Activated B cell treated with CpG ODN at 0.5 μM for 24 hours (primary cell): ENCODE results near the gene DUS3L. TPM values are rescaled to one million over a fixed set of nuclear protein-coding genes. Genes with fewer than 3 reads are reported as not detected.

Experiments used
- ATAC-seq: fragments of 200-7000 bp; cut with Tn5 transposase; one replicate; pipeline ENCODE4 v1.10.0; 2021; ENCODE audit warnings: low read depth, mild to moderate bottlenecking, moderate library complexity
- CTCF ChIA-PET: fragments of 350-600 bp; sonication (Branson Sonifier 250); formaldehyde crosslinking; loops from one replicate; lab custom pipeline; 2021; ENCODE audit warnings: antibody characterized with exemption; lab: Charles Lee
- POLR2A ChIA-PET: fragments of 350-600 bp; sonication (Branson Sonifier 250); formaldehyde crosslinking; loops from one replicate; lab custom pipeline; 2021; ENCODE audit warnings: antibody characterized with exemption; lab: Charles Lee
- DNase-seq: peaks from one replicate; pipeline ENCODE4 v3.0.0; 2022
- H3K27ac Mint-ChIP-seq: one replicate; pipeline ENCODE4 v1.8.0; 2020; ENCODE audit warnings: mixed read lengths
- H3K27me3 Mint-ChIP-seq: one replicate; pipeline ENCODE4 v1.8.0; 2021; ENCODE audit warnings: mixed read lengths
- H3K36me3 Mint-ChIP-seq: one replicate; pipeline ENCODE4 v1.8.0; 2021; ENCODE audit warnings: low read depth, mixed read lengths
- H3K4me1 Mint-ChIP-seq: one replicate; pipeline ENCODE4 v1.8.0; 2021; ENCODE audit warnings: mixed read lengths
- H3K4me3 Mint-ChIP-seq: one replicate; pipeline ENCODE4 v1.8.0; 2020; ENCODE audit warnings: mild to moderate bottlenecking, mixed read lengths
- H3K9me3 Mint-ChIP-seq: one replicate; pipeline ENCODE4 v1.8.0; 2020; ENCODE audit warnings: mixed read lengths
- CTCF ChIP-seq: fragments of 200-600 bp; IDR thresholded peaks from one replicate; pipeline ENCODE4 v1.8.0; 2022; ENCODE audit warnings: antibody characterized with exemption, mild to moderate bottlenecking
- intact Hi-C: fragments of 100-400 bp; cut with micrococcal nuclease; formaldehyde crosslinking; loops from one replicate; pipeline ENCODE4 v1.15.1; 2024
- total RNA-seq: library from RNA; stranded (reverse); gene quantifications from 2 replicates; pipeline ENCODE4 v1.2.3, GENCODE V29; 2022

DUS3L gene
- total RNA-seq, 1 donor from 2014 or later = 89.1 TPM

- Mint-ChIP-seq H3K4me1 (peaks cover 18% of the 10 kb centered on the region), H3K27ac (no peak overlapping the region), H3K27me3 (peaks cover 13% of the 10 kb centered on the region), H3K9me3 (no peaks in the 10 kb centered on the region), H3K36me3 (peaks cover 2% of the 10 kb centered on the region), H3K4me3 (peak overlapping the region; percentile 85)
- POLR2A ChIA-PET = interaction anchor here (0.5 to 3.6 kb wide), 7 partner anchors 25 to 206 kb away, joined by 3 to 34 read pairs (median 9); partner anchors contain the start of genes CATSPERD, DUS3L, LONP1 and NDUFA11
- intact Hi-C loops = loop anchor here (1.0 to 2.0 kb wide), 5 partner anchors 25 to 138 kb away; partner anchors contain the start of genes CATSPERD, LONP1, NDUFA11 and RPL36
- ATAC-seq (no peak), DNase-seq (no peak)
- CTCF ChIA-PET = interaction anchor here (1.9 kb wide), 1 partner anchor 25 kb away, joined by 9 read pairs; the partner anchor contains the start of gene NRTN
- TF ChIP-seq CTCF = no peak
Measured at GRCh38 chr19:5828661-5829566, 38.0 kb upstream of the DUS3L start.

GRCh38 chr19:5827891-5828660 is 37.1 kb upstream of the DUS3L start:
- Mint-ChIP-seq H3K4me1 (peaks cover 18% of the 10 kb centered on the region), H3K27ac (peak overlapping the region; percentile 75), H3K36me3 (peaks cover 2% of the 10 kb centered on the region), H3K27me3 (peaks cover 11% of the 10 kb centered on the region), H3K4me3 (peak overlapping the region; percentile 85), H3K9me3 (no peaks in the 10 kb centered on the region)
- DNase-seq (peak; percentile 78), ATAC-seq (peak; percentile 78)
- intact Hi-C loops = loop anchor here (1.0 to 2.0 kb wide), 5 partner anchors 24 to 137 kb away; partner anchors contain the start of genes CATSPERD, LONP1, NDUFA11 and RPL36
- no peak for TF ChIP-seq CTCF
- CTCF ChIA-PET = interaction anchor here (1.9 kb wide), 1 partner anchor 24 kb away, joined by 9 read pairs; the partner anchor contains the start of gene NRTN
- POLR2A ChIA-PET = interaction anchor here (0.5 to 3.6 kb wide), 7 partner anchors 24 to 205 kb away, joined by 3 to 34 read pairs (median 9); partner anchors contain the start of genes CATSPERD, DUS3L, LONP1 and NDUFA11

- ATAC-seq (no peak), DNase-seq (no peak)
- CTCF ChIA-PET = interaction anchor here (1.9 kb wide), 1 partner anchor 23 kb away, joined by 9 read pairs; the partner anchor contains the start of gene NRTN
- POLR2A ChIA-PET = interaction anchor here (1.0 to 3.6 kb wide), 6 partner anchors 23 to 205 kb away, joined by 3 to 34 read pairs (median 10); partner anchors contain the start of genes CATSPERD, DUS3L, LONP1 and NDUFA11
- no peaks in the 10 kb centered on the region for H3K9me3 Mint-ChIP-seq
- intact Hi-C loops = no loop called here
- no peak for TF ChIP-seq CTCF
- H3K4me1 Mint-ChIP-seq = peaks cover 18% of the 10 kb centered on the region
- peaks cover 11% of the 10 kb centered on the region for H3K27me3 Mint-ChIP-seq
- peaks cover 2% of the 10 kb centered on the region for H3K36me3 Mint-ChIP-seq
- H3K4me3 Mint-ChIP-seq = peak overlapping the region; percentile 65
- no peak overlapping the region for H3K27ac Mint-ChIP-seq
Measured at GRCh38 chr19:5827342-5827890, 36.5 kb upstream of the DUS3L start.

GRCh38 chr19:5826531-5827341 is 35.8 kb upstream of the DUS3L start:
- no peak for TF ChIP-seq CTCF
- peaks cover 18% of the 10 kb centered on the region for H3K4me1 Mint-ChIP-seq
- ChIA-PET CTCF (no interaction called here), POLR2A (interaction anchor here (3.6 kb wide), 1 partner anchor 77 kb away, joined by 34 read pairs; the partner anchor contains the start of genes NDUFA11 and VMAC)
- H3K36me3 Mint-ChIP-seq = peaks cover 2% of the 10 kb centered on the region
- DNase-seq (no peak), ATAC-seq (no peak)
- intact Hi-C loops = no loop called here
- peaks cover 11% of the 10 kb centered on the region for H3K27me3 Mint-ChIP-seq
- H3K4me3 Mint-ChIP-seq = peak overlapping the region; percentile 65
- no peak overlapping the region for H3K27ac Mint-ChIP-seq
- no peaks in the 10 kb centered on the region for H3K9me3 Mint-ChIP-seq
